Adrenal gland (tissue), 5 donors: ENCODE measurements around the gene CTTNBP2NL.

ENCODE experiments used
- POLR2A ChIP-seq, 2 donors: fragments of 450-650 bp; IDR thresholded peaks; one replicate each; pipeline ENCODE4 v1.6.1; 2017; ENCODE audit warnings: antibody characterized with exemption in 2 of 2, mild to moderate bottlenecking in 2 of 2, moderate library complexity in 1 of 2
- TF ChIP-seq, protein P1 (sequence below), 6 experiments: fragments of 450-650 bp in 4 of 6; fragments of 200-600 bp in 2 of 6; sonication (generic) in 1 of 6; IDR thresholded peaks; 1 replicate in 5 of 6; 2 replicates in 1 of 6; pipeline versions ENCODE4 v1.5.1 to v1.8.0; 2016 to 2021; ENCODE audit warnings: antibody characterized with exemption in 6 of 6, mild to moderate bottlenecking in 2 of 6, moderate library complexity in 1 of 6
- donor health status: DM: no; HTN: no; CAD: no.

DNA sequence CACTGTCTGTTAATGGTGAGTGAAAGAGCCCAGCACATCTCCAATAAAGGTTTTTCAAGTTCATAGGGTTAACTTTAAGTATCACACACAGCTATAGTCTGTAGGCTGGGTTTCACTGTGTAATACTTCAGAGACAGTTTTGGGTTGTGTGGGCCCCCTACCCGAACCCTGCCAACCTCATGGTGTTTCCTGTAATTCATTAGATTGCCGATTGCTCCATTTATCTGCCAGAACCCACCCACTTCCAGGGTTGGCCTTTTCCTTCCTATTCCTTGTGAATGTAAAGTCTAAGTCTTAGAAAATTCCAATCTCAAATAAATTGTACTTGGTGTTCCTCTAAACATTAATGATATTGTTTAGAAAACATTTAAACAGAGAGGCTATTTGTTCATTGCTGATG, 43.6 kb downstream of the CTTNBP2NL start:
- no peak for TF ChIP-seq POLR2A (IDR thresholded peaks at IDR 0.05)
- TF ChIP-seq, protein P1, sequence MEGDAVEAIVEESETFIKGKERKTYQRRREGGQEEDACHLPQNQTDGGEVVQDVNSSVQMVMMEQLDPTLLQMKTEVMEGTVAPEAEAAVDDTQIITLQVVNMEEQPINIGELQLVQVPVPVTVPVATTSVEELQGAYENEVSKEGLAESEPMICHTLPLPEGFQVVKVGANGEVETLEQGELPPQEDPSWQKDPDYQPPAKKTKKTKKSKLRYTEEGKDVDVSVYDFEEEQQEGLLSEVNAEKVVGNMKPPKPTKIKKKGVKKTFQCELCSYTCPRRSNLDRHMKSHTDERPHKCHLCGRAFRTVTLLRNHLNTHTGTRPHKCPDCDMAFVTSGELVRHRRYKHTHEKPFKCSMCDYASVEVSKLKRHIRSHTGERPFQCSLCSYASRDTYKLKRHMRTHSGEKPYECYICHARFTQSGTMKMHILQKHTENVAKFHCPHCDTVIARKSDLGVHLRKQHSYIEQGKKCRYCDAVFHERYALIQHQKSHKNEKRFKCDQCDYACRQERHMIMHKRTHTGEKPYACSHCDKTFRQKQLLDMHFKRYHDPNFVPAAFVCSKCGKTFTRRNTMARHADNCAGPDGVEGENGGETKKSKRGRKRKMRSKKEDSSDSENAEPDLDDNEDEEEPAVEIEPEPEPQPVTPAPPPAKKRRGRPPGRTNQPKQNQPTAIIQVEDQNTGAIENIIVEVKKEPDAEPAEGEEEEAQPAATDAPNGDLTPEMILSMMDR (IDR thresholded peaks at IDR 0.05) = no peak
